ENCODE measurements around the gene WDR72. TPM values are rescaled to one million over a fixed set of nuclear protein-coding genes. Genes with fewer than 3 reads are reported as not detected.

The WDR72 gene
- total RNA-seq, 1 experiment from 2014 or later, result 3.9 TPM

- BruUV-seq (replicated peaks), result no TSS peak
- intact Hi-C loops (cut with micrococcal nuclease; ENCODE audit: unreplicated experiment), result no loop called here
- H3K4me3 Mint-ChIP-seq (ENCODE audit: low read depth, unreplicated experiment), result no peak overlapping the region
- H3K27me3 Mint-ChIP-seq (ENCODE audit: unreplicated experiment), result no peaks in the 10 kb centered on the region
- H3K27ac Mint-ChIP-seq (ENCODE audit: unreplicated experiment), result no peak overlapping the region
- H3K9me3 Mint-ChIP-seq (ENCODE audit: low read depth, unreplicated experiment), result no peaks in the 10 kb centered on the region
- CTCF ChIA-PET, result no interaction called here
- no peaks in the 10 kb centered on the region for H3K36me3 Mint-ChIP-seq (ENCODE audit: insufficient read depth, unreplicated experiment)
- no peak for TF ChIP-seq CTCF (IDR thresholded peaks at IDR 0.05; ENCODE audit: unreplicated experiment)
- no peaks in the 10 kb centered on the region for H3K4me1 Mint-ChIP-seq (ENCODE audit: low read depth, unreplicated experiment)
- no peak for DNase-seq
Measured at GRCh38 chr15:53625260-53625659, 134.2 kb downstream of the WDR72 start.

DNA sequence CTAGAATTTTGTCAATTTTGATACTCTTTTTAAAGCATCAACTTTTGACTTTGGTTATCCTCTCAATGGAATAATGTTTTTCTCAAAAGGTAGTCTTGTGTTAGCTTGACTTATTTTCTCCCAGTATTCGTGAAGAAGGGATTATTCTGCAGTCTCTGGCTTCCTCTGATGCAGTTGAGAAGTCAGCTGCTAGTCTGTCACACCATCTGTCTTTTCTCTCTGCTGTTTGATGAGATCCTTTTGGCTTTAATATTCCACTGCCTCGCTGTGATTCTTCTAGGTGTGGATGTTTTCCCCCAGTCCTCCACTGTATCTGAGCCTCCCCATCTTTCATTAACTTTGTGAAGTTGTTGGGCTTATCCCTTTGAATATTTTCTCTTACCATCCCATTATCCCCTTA is 141.0 kb downstream of the WDR72 start:
- Mint-ChIP-seq H3K36me3 (ENCODE audit: insufficient read depth, unreplicated experiment) (no peaks in the 10 kb centered on the region), H3K27me3 (ENCODE audit: unreplicated experiment) (no peaks in the 10 kb centered on the region), H3K9me3 (ENCODE audit: low read depth, unreplicated experiment) (no peaks in the 10 kb centered on the region), H3K27ac (ENCODE audit: unreplicated experiment) (no peak overlapping the region), H3K4me1 (ENCODE audit: low read depth, unreplicated experiment) (no peaks in the 10 kb centered on the region), H3K4me3 (ENCODE audit: low read depth, unreplicated experiment) (no peak overlapping the region)
- CTCF ChIA-PET, result no interaction called here
- no peak for TF ChIP-seq CTCF (IDR thresholded peaks at IDR 0.05; ENCODE audit: unreplicated experiment)
- intact Hi-C loops (cut with micrococcal nuclease; ENCODE audit: unreplicated experiment), result loop anchor here (10.0 kb wide), 1 partner anchor 664 kb away; no protein-coding TSS in a partner anchor
- no TSS peak for BruUV-seq (replicated peaks)
- no peak for DNase-seq

- intact Hi-C loops (cut with micrococcal nuclease; ENCODE audit: unreplicated experiment), result loop anchor here (2.0 to 10.0 kb wide), 2 partner anchors 51 to 657 kb away; no protein-coding TSS in a partner anchor
Measured at GRCh38 chr15:53611145-53611920, 148.1 kb downstream of the WDR72 start.

GRCh38 chr15:53591041-53591440 is 168.4 kb downstream of the WDR72 start:
- no TSS peak for BruUV-seq (replicated peaks)
- Mint-ChIP-seq H3K4me3 (ENCODE audit: low read depth, unreplicated experiment) (no peak overlapping the region), H3K9me3 (ENCODE audit: low read depth, unreplicated experiment) (no peaks in the 10 kb centered on the region), H3K27ac (ENCODE audit: unreplicated experiment) (no peak overlapping the region), H3K27me3 (ENCODE audit: unreplicated experiment) (no peaks in the 10 kb centered on the region), H3K4me1 (ENCODE audit: low read depth, unreplicated experiment) (peaks cover 22% of the 10 kb centered on the region), H3K36me3 (ENCODE audit: insufficient read depth, unreplicated experiment) (no peaks in the 10 kb centered on the region)
- DNase-seq, result no peak
- TF ChIP-seq CTCF (IDR thresholded peaks at IDR 0.05; ENCODE audit: unreplicated experiment), result no peak
- intact Hi-C loops (cut with micrococcal nuclease; ENCODE audit: unreplicated experiment), result no loop called here
- CTCF ChIA-PET, result no interaction called here

More at GRCh38 chr15:53611145-53611920, 148.1 kb downstream of the WDR72 start:
- no peaks in the 10 kb centered on the region for H3K36me3 Mint-ChIP-seq (ENCODE audit: insufficient read depth, unreplicated experiment)
- H3K9me3 Mint-ChIP-seq (ENCODE audit: low read depth, unreplicated experiment), result no peaks in the 10 kb centered on the region
- no peak overlapping the region for H3K27ac Mint-ChIP-seq (ENCODE audit: unreplicated experiment)
- BruUV-seq (replicated peaks), result no TSS peak
- CTCF ChIA-PET, result interaction anchor here (0.6 to 1.0 kb wide), 3 partner anchors 52 to 158 kb away, joined by 3 to 5 read pairs (median 3); no protein-coding TSS in a partner anchor
- H3K4me1 Mint-ChIP-seq (ENCODE audit: low read depth, unreplicated experiment), result no peaks in the 10 kb centered on the region
- no peaks in the 10 kb centered on the region for H3K27me3 Mint-ChIP-seq (ENCODE audit: unreplicated experiment)
- no peak overlapping the region for H3K4me3 Mint-ChIP-seq (ENCODE audit: low read depth, unreplicated experiment)
- peak; percentile 2 for DNase-seq
- no peak for TF ChIP-seq CTCF (IDR thresholded peaks at IDR 0.05; ENCODE audit: unreplicated experiment)
